SK-N-SH (cell line): Measurements from ENCODE around the gene BRINP3.

ENCODE experiments used
- EP300 ChIP-seq, 2 experiments: IDR thresholded peaks; 2 replicates each; pipeline versions ENCODE4 v1.4.0 to v1.6.1; 2012; ENCODE audit warnings: borderline replicate concordance in 1 of 2, low read depth in 1 of 2, low read length in 1 of 2
- GABPA ChIP-seq: IDR thresholded peaks from 2 replicates; pipeline ENCODE4 v1.4.0; 2012; ENCODE audit warnings: low read depth, mild to moderate bottlenecking
- MXI1 ChIP-seq: IDR thresholded peaks from 2 replicates; pipeline ENCODE4 v1.6.1; 2012; ENCODE audit warnings: mild to moderate bottlenecking, low read depth, low read length, improper control_type of control experiment
- POLR2AphosphoS5 ChIP-seq: IDR thresholded peaks from 2 replicates; pipeline ENCODE4 v1.6.1; 2012; ENCODE audit warnings: low read depth, low read length
- RAD21 ChIP-seq: IDR thresholded peaks from 2 replicates; pipeline ENCODE4 v1.6.1; 2012; ENCODE audit warnings: mild to moderate bottlenecking, low read length
- RCOR1 ChIP-seq: fragments of 150-350 bp; IDR thresholded peaks from 2 replicates; pipeline ENCODE4 v1.6.1; 2017; ENCODE audit warnings: antibody characterized with exemption, low read length
- SMC3 ChIP-seq: IDR thresholded peaks from 2 replicates; pipeline ENCODE4 v1.6.1; 2012; ENCODE audit warnings: low read depth, low read length, improper control_type of control experiment
- TCF12 ChIP-seq: IDR thresholded peaks from 2 replicates; pipeline ENCODE4 v1.4.0; 2012
- TEAD4 ChIP-seq: IDR thresholded peaks from 2 replicates; pipeline ENCODE4 v1.4.0; 2012; ENCODE audit warnings: mild to moderate bottlenecking, borderline replicate concordance; ENCODE audit not compliant: insufficient read depth
- TF ChIP-seq, protein P1 (sequence below): fragments of 200-600 bp; sonication (generic); IDR thresholded peaks from 2 replicates; pipeline ENCODE4 v1.6.1; 2017; ENCODE audit warnings: antibody characterized with exemption, mild to moderate bottlenecking, moderate library complexity
- TF ChIP-seq, protein P2 (sequence below): IDR thresholded peaks from 2 replicates; pipeline ENCODE4 v1.4.0; 2012; ENCODE audit warnings: low read depth
- TF ChIP-seq, protein P3 (sequence below): fragments of 150-350 bp; IDR thresholded peaks from 2 replicates; pipeline ENCODE4 v1.6.1; 2017; ENCODE audit warnings: antibody characterized with exemption, low read length, low read depth, borderline replicate concordance
- TF ChIP-seq, protein P4 (sequence below): IDR thresholded peaks from 2 replicates; pipeline ENCODE4 v1.4.0; 2012; ENCODE audit warnings: low read depth, borderline replicate concordance
- TF ChIP-seq, protein P5 (sequence below): IDR thresholded peaks from 2 replicates; pipeline ENCODE4 v1.6.1; 2012; ENCODE audit warnings: mild to moderate bottlenecking, low read depth, low read length, moderate library complexity

DNA sequence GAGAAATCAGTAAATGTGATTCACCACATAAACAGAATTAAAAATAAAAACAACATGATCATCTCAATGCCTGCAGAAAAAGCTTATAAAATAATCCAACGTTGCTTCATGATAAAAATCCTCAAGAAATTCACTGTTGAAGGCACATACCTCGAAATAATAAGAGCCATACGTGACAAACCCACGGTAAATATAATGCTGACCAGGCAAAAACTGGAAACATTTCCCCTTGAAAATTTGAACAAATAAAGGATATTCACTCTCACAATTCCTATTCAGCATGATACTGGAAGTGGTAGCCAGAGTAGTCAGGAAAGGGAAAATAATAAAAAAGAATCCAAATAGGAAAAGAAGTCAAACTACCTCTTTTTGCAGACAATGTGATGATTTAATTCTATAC, 148.8 kb downstream of the BRINP3 start:
- TF ChIP-seq, protein P1, sequence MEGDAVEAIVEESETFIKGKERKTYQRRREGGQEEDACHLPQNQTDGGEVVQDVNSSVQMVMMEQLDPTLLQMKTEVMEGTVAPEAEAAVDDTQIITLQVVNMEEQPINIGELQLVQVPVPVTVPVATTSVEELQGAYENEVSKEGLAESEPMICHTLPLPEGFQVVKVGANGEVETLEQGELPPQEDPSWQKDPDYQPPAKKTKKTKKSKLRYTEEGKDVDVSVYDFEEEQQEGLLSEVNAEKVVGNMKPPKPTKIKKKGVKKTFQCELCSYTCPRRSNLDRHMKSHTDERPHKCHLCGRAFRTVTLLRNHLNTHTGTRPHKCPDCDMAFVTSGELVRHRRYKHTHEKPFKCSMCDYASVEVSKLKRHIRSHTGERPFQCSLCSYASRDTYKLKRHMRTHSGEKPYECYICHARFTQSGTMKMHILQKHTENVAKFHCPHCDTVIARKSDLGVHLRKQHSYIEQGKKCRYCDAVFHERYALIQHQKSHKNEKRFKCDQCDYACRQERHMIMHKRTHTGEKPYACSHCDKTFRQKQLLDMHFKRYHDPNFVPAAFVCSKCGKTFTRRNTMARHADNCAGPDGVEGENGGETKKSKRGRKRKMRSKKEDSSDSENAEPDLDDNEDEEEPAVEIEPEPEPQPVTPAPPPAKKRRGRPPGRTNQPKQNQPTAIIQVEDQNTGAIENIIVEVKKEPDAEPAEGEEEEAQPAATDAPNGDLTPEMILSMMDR: no peak
- TF ChIP-seq, protein P2, sequence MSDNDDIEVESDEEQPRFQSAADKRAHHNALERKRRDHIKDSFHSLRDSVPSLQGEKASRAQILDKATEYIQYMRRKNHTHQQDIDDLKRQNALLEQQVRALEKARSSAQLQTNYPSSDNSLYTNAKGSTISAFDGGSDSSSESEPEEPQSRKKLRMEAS: no peak
- TF ChIP-seq RAD21 (no peak), TCF12 (no peak), MXI1 (no peak), POLR2AphosphoS5 (no peak), RCOR1 (no peak), GABPA (no peak), TEAD4 (no peak), SMC3 (no peak), EP300 (IDR thresholded peaks at IDR 0.05; ENCODE audit: borderline replicate concordance in 1 of 2, low read depth in 1 of 2, low read length in 1 of 2) (no peak)
- TF ChIP-seq, protein P3, sequence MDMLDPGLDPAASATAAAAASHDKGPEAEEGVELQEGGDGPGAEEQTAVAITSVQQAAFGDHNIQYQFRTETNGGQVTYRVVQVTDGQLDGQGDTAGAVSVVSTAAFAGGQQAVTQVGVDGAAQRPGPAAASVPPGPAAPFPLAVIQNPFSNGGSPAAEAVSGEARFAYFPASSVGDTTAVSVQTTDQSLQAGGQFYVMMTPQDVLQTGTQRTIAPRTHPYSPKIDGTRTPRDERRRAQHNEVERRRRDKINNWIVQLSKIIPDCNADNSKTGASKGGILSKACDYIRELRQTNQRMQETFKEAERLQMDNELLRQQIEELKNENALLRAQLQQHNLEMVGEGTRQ: no peak
- TF ChIP-seq, protein P4, sequence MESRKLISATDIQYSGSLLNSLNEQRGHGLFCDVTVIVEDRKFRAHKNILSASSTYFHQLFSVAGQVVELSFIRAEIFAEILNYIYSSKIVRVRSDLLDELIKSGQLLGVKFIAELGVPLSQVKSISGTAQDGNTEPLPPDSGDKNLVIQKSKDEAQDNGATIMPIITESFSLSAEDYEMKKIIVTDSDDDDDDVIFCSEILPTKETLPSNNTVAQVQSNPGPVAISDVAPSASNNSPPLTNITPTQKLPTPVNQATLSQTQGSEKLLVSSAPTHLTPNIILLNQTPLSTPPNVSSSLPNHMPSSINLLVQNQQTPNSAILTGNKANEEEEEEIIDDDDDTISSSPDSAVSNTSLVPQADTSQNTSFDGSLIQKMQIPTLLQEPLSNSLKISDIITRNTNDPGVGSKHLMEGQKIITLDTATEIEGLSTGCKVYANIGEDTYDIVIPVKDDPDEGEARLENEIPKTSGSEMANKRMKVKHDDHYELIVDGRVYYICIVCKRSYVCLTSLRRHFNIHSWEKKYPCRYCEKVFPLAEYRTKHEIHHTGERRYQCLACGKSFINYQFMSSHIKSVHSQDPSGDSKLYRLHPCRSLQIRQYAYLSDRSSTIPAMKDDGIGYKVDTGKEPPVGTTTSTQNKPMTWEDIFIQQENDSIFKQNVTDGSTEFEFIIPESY: no peak
- TF ChIP-seq, protein P5, sequence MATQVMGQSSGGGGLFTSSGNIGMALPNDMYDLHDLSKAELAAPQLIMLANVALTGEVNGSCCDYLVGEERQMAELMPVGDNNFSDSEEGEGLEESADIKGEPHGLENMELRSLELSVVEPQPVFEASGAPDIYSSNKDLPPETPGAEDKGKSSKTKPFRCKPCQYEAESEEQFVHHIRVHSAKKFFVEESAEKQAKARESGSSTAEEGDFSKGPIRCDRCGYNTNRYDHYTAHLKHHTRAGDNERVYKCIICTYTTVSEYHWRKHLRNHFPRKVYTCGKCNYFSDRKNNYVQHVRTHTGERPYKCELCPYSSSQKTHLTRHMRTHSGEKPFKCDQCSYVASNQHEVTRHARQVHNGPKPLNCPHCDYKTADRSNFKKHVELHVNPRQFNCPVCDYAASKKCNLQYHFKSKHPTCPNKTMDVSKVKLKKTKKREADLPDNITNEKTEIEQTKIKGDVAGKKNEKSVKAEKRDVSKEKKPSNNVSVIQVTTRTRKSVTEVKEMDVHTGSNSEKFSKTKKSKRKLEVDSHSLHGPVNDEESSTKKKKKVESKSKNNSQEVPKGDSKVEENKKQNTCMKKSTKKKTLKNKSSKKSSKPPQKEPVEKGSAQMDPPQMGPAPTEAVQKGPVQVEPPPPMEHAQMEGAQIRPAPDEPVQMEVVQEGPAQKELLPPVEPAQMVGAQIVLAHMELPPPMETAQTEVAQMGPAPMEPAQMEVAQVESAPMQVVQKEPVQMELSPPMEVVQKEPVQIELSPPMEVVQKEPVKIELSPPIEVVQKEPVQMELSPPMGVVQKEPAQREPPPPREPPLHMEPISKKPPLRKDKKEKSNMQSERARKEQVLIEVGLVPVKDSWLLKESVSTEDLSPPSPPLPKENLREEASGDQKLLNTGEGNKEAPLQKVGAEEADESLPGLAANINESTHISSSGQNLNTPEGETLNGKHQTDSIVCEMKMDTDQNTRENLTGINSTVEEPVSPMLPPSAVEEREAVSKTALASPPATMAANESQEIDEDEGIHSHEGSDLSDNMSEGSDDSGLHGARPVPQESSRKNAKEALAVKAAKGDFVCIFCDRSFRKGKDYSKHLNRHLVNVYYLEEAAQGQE: no peak
